HepG2 (cell line): ENCODE data around the gene CYTH2. TPM values are rescaled to one million over a fixed set of nuclear protein-coding genes. Genes with fewer than 3 reads are reported as not detected.

Experiments used
- ARID2 ChIP-seq: sonication (generic); formaldehyde crosslinking; IDR thresholded peaks from 2 replicates; pipeline ENCODE4 v1.8.1; 2022; ENCODE audit warnings: mild to moderate bottlenecking, missing genetic modification reagents, borderline replicate concordance
- HHEX ChIP-seq: IDR thresholded peaks from 2 replicates; pipeline ENCODE4 v1.6.1; 2016; ENCODE audit warnings: control low read depth
- HNRNPK ChIP-seq: fragments of 200-400 bp; formaldehyde crosslinking; IDR thresholded peaks from 2 replicates; pipeline ENCODE4 v1.6.1; 2018; ENCODE audit warnings: low read length, low read depth, moderate library complexity, mild to moderate bottlenecking; ENCODE audit not compliant: poor library complexity, severe bottlenecking
- PLRG1 ChIP-seq: fragments of 450-650 bp; conservative IDR thresholded peaks from 2 replicates; pipeline ENCODE4 v1.6.1; 2016
- PLSCR1 ChIP-seq: sonication (generic); formaldehyde crosslinking; IDR thresholded peaks from 2 replicates; pipeline ENCODE4 v1.5.0; 2020; ENCODE audit warnings: missing genetic modification reagents, mild to moderate bottlenecking, borderline replicate concordance
- PRDM15 ChIP-seq: sonication (generic); formaldehyde crosslinking; IDR thresholded peaks from 2 replicates; pipeline ENCODE4 v1.4.0; 2020; ENCODE audit warnings: missing genetic modification reagents
- SMARCC2 ChIP-seq: fragments of 450-650 bp; IDR thresholded peaks from 2 replicates; pipeline ENCODE4 v1.6.1; 2017; ENCODE audit warnings: antibody characterized with exemption, mild to moderate bottlenecking
- TIGD3 ChIP-seq: sonication (generic); formaldehyde crosslinking; IDR thresholded peaks from 2 replicates; pipeline ENCODE4 v1.5.1; 2020; ENCODE audit warnings: mild to moderate bottlenecking, missing genetic modification reagents, borderline replicate concordance
- ZC3H13 ChIP-seq: sonication (generic); formaldehyde crosslinking; IDR thresholded peaks from 2 replicates; pipeline ENCODE4 v1.8.1; 2023; ENCODE audit warnings: mild to moderate bottlenecking, missing genetic modification reagents, moderate library complexity
- ZEB1 ChIP-seq: IDR thresholded peaks from 2 replicates; pipeline ENCODE4 v1.6.1; 2012; ENCODE audit warnings: mild to moderate bottlenecking, low read depth, inconsistent platforms; ENCODE audit not compliant: insufficient replicate concordance
- ZNF318 ChIP-seq: sonication (generic); formaldehyde crosslinking; IDR thresholded peaks from 2 replicates; pipeline ENCODE4 v1.4.0; 2020; ENCODE audit warnings: mild to moderate bottlenecking, missing genetic modification reagents
- ZNF543 ChIP-seq: sonication (generic); formaldehyde crosslinking; IDR thresholded peaks from 2 replicates; pipeline ENCODE4 v1.4.0; 2020; ENCODE audit warnings: mild to moderate bottlenecking, missing genetic modification reagents
- ZNF563 ChIP-seq: sonication (generic); formaldehyde crosslinking; IDR thresholded peaks from 2 replicates; pipeline ENCODE4 v1.8.0; 2022; ENCODE audit warnings: mild to moderate bottlenecking, moderate library complexity, missing genetic modification reagents
- ZUFSP ChIP-seq: sonication (generic); formaldehyde crosslinking; IDR thresholded peaks from 2 replicates; pipeline ENCODE4 v1.9.0; 2021; ENCODE audit warnings: missing genetic modification reagents, mild to moderate bottlenecking, borderline replicate concordance
- polyA plus RNA-seq, 8 experiments: library from polyadenylated mRNA; depleted of rRNA in 3 of 8; stranded (reverse) in 7 of 8; unstranded in 1 of 8; fragments of >200 nt; fragmentation: Illumina TruSeq in 4 of 8; extraction: Trizol in 4 of 8; gene quantifications; 2 replicates each; pipeline versions ENCODE4 v1.2.1 to v1.2.3, GENCODE V29; 2011 to 2016; ENCODE audit warnings: low read depth in 4 of 8, missing spikeins in 1 of 8, mixed read lengths in 1 of 8; ENCODE audit not compliant: insufficient read depth in 1 of 8
- total RNA-seq, 5 experiments: library from RNA; depleted of rRNA; stranded (reverse); fragments of >200 nt; fragmentation: Illumina TruSeq; extraction: Trizol; gene quantifications; 2 replicates each; pipeline ENCODE4 v1.2.3, GENCODE V29; 2016; ENCODE audit warnings: low read depth in 1 of 5

Gene CYTH2
- total and polyA plus RNA-seq, 2 of the 13 experiments (the other 11 are each of a cell fraction or from before 2014, with no cell fraction given): 16.5 to 39.3 TPM

- TF ChIP-seq ZUFSP (CRISPR knock-in tag) (no peak), ARID2 (CRISPR knock-in tag) (no peak), SMARCC2 (no peak), ZNF563 (no peak), TIGD3 (CRISPR knock-in tag) (no peak), ZC3H13 (CRISPR knock-in tag) (no peak), HHEX (no peak), ZNF543 (CRISPR knock-in tag) (peak; percentile 75), ZEB1 (no peak), PLSCR1 (CRISPR knock-in tag) (no peak), PRDM15 (CRISPR knock-in tag) (no peak), ZNF318 (CRISPR knock-in tag) (no peak), HNRNPK (no peak), PLRG1 (no peak)
These were observed 23.9 kb upstream of the CYTH2 start (continued) for GRCh38 chr19:48445256-48445605.
